Kidney (tissue), 14 donors: ENCODE data around the gene ZFP36. TPM values are rescaled to one million over a fixed set of nuclear protein-coding genes. Genes with fewer than 3 reads are reported as not detected.

Experiments
- DNase-seq, 5 donors: peaks; one replicate each; pipeline ENCODE4 v3.0.0-alpha.2; 2013 to 2020
- FAIRE-seq: peaks from 2 replicates; lab custom pipeline; 2012; peaks lifted over from hg19 to GRCh38; lab: Jason Lieb, UNC
- H3K27ac ChIP-seq, 2 donors: one replicate each; pipeline ENCODE4 v1.7.0; 2013; ENCODE audit warnings: low read depth in 2 of 2, low read length in 2 of 2, inconsistent platforms in 1 of 2
- H3K27me3 ChIP-seq: one replicate; pipeline ENCODE4 v1.7.1; 2013; ENCODE audit warnings: low read length, inconsistent platforms; ENCODE audit not compliant: control insufficient read depth, insufficient read depth
- H3K36me3 ChIP-seq, 3 donors: one replicate each; pipeline versions ENCODE4 v1.7.0 to v1.7.1; 2013; ENCODE audit warnings: low read length in 3 of 3, control low read depth in 1 of 3, inconsistent platforms in 1 of 3; ENCODE audit not compliant: insufficient read depth in 3 of 3, control insufficient read depth in 2 of 3
- H3K4me1 ChIP-seq, 3 donors: one replicate each; pipeline versions ENCODE4 v1.7.0 to v1.7.1; 2013; ENCODE audit warnings: low read length in 3 of 3, inconsistent platforms in 1 of 3, low read depth in 1 of 3; ENCODE audit not compliant: control insufficient read depth in 2 of 3, insufficient read depth in 2 of 3
- H3K4me3 ChIP-seq, 3 donors: one replicate each; pipeline versions ENCODE4 v1.7.0 to v1.8.1; 2013; ENCODE audit warnings: low read length in 3 of 3, control low read depth in 1 of 3, inconsistent platforms in 1 of 3
- H3K9ac ChIP-seq, 3 donors: one replicate each; pipeline versions ENCODE4 v1.7.0 to v1.7.1; 2013; ENCODE audit warnings: low read length in 3 of 3, control low read depth in 1 of 3, inconsistent platforms in 1 of 3
- H3K9me3 ChIP-seq, 3 donors: one replicate each; pipeline versions ENCODE4 v1.7.0 to v1.7.1; 2013; ENCODE audit warnings: low read length in 3 of 3, control low read depth in 1 of 3, inconsistent platforms in 1 of 3; ENCODE audit not compliant: control insufficient read depth in 2 of 3, insufficient read depth in 1 of 3
- intact Hi-C: fragments of 100-400 bp; cut with DNase I; formaldehyde crosslinking; loops from one replicate; pipeline ENCODE4 v1.11.1; 2022
- polyA plus RNA-seq: library from polyadenylated mRNA; stranded (reverse); fragments of 350-450 nt; fragmentation: Illumina TruSeq; extraction: RNeasy Lipid Tissue Mini Kit (QIAGEN cat#74804); gene quantifications from one replicate; pipeline ENCODE4 v1.2.3, GENCODE V29; 2014; ENCODE audit warnings: low read depth, low replicate concordance; ENCODE audit not compliant: insufficient read depth
- total RNA-seq: library from RNA; stranded (reverse); fragmentation: NEBNext Ultra II Directional; extraction: Animal tissue kit (Norgen Biotek cat#: 25700); gene quantifications from one replicate; pipeline ENCODE4 v1.2.1, GENCODE V29; 2021
- TF ChIP-seq, protein P1 (sequence below): IDR thresholded peaks from 3 replicates; pipeline ENCODE4 v1.5.1; 2012; ENCODE audit warnings: mild to moderate bottlenecking, moderate library complexity, borderline replicate concordance; ENCODE audit not compliant: insufficient read depth; ENCODE audit errors: extremely low read depth
- donor health status: control.
- donor health status: control.
- donor health status: control.
- donor health status: control.
- donor health status: control.
- donor health status: DM: yes; HTN: yes; CAD: no.
- donor health status: Normal renal cell carcinoma (clear cell type).

The ZFP36 gene
- total and polyA plus RNA-seq, 2 donors from 2014 or later: 87.9 to 132 TPM

DNA sequence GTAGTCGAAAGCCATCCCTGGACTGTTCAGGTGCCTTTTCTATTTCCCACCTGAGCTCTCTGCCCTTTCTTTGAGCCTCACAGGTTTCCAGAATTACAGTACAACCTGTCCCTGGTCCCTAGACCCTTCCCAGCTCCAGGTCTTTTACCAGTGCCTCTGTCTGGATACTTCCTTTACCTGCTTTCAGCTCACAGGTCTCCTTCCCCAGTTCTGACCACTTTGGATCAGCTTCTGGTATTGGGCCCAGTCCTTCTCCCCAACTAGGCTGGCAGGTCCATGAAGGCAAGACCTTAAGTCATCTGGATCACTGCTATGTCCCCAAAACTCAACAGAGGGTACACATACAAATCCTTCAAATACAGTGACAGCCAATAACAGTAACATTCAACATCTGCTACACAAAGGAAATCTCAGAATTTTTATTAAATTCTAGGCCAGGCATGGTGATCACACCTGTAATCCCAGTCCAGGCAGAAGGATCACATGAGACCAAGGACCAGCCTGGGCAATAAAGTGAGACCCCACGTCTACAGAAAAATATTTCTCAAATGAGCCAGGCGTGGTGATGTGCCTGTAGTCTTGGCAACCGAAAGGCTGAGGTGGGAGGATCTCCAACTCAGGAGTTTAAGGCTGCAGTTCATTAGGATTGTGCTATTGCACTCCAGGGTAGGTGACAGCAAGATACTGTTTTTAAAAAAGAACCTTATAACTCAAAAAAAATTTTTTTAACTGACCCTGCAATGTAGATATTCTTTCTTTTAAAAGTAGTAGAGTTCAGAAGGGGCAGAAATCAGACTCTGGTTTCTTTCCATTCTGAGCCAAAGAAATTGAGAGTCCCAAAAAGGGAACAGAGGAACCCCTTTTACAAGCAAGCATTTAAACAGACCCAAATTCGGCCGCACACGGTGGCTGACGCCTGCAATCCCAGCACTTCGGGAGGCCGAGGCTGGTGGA is 27.8 kb downstream of the ZFP36 start:
- no peaks in the 10 kb centered on the region for H3K27me3 ChIP-seq
- TF ChIP-seq, protein P1, sequence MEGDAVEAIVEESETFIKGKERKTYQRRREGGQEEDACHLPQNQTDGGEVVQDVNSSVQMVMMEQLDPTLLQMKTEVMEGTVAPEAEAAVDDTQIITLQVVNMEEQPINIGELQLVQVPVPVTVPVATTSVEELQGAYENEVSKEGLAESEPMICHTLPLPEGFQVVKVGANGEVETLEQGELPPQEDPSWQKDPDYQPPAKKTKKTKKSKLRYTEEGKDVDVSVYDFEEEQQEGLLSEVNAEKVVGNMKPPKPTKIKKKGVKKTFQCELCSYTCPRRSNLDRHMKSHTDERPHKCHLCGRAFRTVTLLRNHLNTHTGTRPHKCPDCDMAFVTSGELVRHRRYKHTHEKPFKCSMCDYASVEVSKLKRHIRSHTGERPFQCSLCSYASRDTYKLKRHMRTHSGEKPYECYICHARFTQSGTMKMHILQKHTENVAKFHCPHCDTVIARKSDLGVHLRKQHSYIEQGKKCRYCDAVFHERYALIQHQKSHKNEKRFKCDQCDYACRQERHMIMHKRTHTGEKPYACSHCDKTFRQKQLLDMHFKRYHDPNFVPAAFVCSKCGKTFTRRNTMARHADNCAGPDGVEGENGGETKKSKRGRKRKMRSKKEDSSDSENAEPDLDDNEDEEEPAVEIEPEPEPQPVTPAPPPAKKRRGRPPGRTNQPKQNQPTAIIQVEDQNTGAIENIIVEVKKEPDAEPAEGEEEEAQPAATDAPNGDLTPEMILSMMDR: no peak
- peaks cover 7 to 24% (median 9%) of the 10 kb centered on the region in 3 donors for H3K36me3 ChIP-seq
- intact Hi-C loops: no loop called here
- FAIRE-seq: no peak
- H3K4me3 ChIP-seq: peak overlapping the region in 2 of 3 donors; percentile 91 to 97
- no peaks in the 10 kb centered on the region for H3K9me3 ChIP-seq
- no peak for DNase-seq
- no peak overlapping the region for H3K27ac ChIP-seq
- peak overlapping the region in 1 of 3 donors; percentile 94 for H3K9ac ChIP-seq
- H3K4me1 ChIP-seq: peaks cover 0 to 17% (median 12%) of the 10 kb centered on the region in 3 donors

DNA sequence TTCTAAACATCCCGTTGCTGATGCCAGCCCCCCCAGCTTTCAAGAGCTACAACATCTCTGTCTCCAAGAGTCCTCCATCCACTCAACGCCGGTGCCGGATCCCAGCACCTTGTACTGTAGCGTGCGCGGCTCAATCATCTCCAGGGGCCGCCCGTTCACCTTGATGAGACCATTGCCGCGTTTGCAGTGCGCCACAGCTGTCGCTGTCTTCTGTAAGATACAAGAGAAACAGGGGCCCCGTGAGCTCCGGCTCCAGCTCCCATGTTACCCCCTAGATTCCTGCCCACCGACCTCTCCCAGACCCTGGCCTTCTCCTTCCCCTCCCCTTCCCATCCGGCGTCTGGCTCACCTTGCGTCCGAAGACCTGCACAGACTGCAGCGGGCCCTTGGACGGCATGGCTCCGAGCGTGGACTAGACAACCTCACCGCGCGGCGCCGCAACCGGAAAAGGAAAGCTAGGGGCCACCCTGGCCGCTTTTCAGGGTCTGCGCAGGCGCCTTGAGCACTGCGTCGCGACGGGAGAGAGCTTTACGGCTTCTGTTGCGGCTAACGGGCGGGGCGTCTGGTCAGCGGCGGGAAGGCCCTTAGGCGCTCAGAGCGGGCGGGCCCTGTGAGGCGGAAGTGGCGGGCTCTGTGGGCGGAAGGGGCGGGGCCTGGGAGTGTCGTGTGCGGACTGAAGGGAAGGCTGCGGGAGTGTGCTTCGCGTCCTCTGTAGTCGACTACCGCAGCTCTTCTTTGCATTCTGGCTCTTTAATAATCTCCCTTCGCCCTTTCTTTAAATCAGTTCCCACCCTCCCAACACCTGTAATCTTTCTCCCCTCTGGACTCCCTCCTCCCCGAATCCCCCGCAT is 29.1 kb downstream of the ZFP36 start, which contains the start of gene RPS16:
Gene RPS16, minus strand, starts transcription at position 451 of the 851 bp plus-strand sequence. Its CDS starts 54 bp downstream, at position 397.
- Histone ChIP-seq H3K4me1 (peaks cover 0 to 17% (median 12%) of the 10 kb centered on the region in 3 donors), H3K4me3 (peak within 1 kb of the TSS; percentile 91 to 97 (median 94)), H3K27me3 (no peaks in the 10 kb centered on the region), H3K9ac (peak within 1 kb of the TSS; percentile 83 to 95 (median 94)), H3K9me3 (no peaks in the 10 kb centered on the region), H3K36me3 (peaks cover 7 to 24% (median 9%) of the 10 kb centered on the region in 3 donors), H3K27ac (peak within 1 kb of the TSS; percentile 73 to 77)
- intact Hi-C loops: no loop called here
- DNase-seq (peak; percentile 99 to 100 (median 99)), FAIRE-seq (peak; percentile 29)
- TF ChIP-seq, protein P1: no peak

DNA sequence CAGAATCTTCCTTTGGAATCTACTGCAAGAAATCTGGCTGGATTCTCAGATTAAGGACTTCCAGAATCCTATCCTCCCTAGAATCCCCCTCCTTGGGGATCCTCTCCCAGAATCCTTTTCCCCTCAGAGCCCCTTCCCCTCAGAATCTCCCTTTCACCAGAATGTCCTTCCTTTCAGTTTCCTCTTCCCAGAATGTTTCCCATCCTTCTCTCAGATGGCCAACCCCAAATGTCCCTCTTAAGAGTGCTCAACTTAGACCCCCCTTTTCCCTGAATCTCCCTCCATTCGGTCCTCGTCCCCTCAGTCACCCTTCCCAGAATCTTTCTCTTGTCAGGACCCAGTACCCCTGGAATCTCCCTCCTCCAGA is 29.7 kb downstream of the ZFP36 start:
- no peaks in the 10 kb centered on the region for H3K27me3 ChIP-seq
- peak overlapping the region; percentile 48 to 85 (median 71) for H3K9ac ChIP-seq
- no peaks in the 10 kb centered on the region for H3K9me3 ChIP-seq
- DNase-seq (no peak), FAIRE-seq (no peak)
- intact Hi-C loops: no loop called here
- peak overlapping the region; percentile 12 to 73 for H3K27ac ChIP-seq
- TF ChIP-seq, protein P1: no peak
- H3K4me1 ChIP-seq: peaks cover 0 to 17% (median 12%) of the 10 kb centered on the region in 3 donors
- peak overlapping the region; percentile 76 to 97 (median 83) for H3K4me3 ChIP-seq
- H3K36me3 ChIP-seq: peaks cover 7 to 24% (median 9%) of the 10 kb centered on the region in 3 donors
